ENCODE results near the gene PLPPR2.
"Not testable (repeated sequence)": the region's sequence is repeated elsewhere in the genome, so short reads cannot be mapped to it uniquely, and the experiment has no call there.

Gene PLPPR2, protein sequence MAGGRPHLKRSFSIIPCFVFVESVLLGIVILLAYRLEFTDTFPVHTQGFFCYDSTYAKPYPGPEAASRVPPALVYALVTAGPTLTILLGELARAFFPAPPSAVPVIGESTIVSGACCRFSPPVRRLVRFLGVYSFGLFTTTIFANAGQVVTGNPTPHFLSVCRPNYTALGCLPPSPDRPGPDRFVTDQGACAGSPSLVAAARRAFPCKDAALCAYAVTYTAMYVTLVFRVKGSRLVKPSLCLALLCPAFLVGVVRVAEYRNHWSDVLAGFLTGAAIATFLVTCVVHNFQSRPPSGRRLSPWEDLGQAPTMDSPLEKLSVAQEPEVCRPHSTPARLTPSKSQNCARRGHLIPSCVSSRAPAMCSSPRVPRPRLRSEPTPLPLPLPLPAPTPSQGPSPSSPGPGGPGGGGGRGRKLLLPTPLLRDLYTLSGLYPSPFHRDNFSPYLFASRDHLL

DNA sequence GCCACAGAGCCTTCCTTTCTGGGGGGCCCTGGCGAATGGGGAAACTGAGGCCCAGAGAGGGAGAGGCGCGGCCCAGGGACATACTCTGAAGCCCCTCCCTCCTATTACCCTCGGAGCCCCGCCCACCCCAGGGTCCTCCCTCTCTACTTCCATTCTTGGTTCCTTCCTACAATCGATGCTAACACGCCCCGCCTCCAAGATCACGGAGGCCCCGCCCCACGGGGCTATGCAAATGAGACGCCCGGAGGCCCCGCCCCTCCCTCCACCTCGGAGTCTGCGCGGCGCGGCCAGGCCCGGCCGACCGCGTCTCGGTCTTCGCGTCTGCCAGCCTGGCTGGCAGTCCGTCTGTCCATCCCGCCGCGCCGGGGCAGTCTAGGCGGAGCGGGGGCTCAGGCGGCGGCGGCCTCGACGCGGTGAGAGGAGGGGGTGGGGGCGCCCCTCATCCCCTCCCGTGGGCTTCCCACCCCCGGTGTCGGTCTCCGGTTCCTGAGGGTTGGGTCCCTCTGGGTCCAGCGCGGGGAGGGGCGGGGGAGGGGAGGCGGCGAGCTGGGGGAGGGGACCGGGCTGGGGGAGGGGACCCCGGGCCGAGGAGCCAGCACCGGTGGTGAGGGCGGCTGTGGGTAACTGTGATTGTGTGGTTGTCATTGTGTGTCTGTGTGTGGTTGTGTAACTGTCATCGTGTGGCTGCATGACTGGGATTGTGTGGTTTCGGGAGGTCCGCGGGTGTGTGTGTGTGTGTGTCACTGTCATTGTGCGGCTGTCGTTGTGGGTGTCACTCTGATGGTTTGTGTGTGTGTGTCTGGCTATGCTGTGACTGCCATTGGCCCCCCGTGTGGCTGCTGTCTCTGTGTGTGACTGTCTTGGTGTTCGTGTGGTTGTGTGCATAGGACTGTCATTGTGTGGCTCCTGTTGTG, at the start of gene PLPPR2:
Gene PLPPR2 (plus strand): TSS at position 273 of the 914 bp plus-strand sequence. CDS start 2,242 bp downstream, outside the sequence.
- DNase-seq = peak; percentile 86

DNA sequence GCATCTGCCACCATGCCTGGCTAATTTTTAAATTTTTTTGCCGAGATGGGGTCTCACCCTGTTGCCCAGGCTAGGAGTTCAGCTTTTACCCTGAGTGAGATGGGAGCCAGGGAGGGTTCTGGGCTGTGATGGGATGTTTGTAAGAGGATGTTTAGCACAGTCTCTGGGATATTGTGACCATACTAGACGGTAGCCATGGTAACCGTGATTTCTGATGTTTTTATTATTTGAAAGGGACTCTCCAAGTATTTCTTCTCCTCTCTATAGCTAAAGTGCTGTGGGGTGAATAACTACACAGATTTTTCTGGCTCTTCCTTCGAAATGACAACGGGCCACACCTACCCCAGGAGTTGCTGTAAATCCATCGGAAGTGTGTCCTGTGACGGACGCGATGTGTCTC, 48.9 kb upstream of the PLPPR2 start:
- no peak for DNase-seq

DNA sequence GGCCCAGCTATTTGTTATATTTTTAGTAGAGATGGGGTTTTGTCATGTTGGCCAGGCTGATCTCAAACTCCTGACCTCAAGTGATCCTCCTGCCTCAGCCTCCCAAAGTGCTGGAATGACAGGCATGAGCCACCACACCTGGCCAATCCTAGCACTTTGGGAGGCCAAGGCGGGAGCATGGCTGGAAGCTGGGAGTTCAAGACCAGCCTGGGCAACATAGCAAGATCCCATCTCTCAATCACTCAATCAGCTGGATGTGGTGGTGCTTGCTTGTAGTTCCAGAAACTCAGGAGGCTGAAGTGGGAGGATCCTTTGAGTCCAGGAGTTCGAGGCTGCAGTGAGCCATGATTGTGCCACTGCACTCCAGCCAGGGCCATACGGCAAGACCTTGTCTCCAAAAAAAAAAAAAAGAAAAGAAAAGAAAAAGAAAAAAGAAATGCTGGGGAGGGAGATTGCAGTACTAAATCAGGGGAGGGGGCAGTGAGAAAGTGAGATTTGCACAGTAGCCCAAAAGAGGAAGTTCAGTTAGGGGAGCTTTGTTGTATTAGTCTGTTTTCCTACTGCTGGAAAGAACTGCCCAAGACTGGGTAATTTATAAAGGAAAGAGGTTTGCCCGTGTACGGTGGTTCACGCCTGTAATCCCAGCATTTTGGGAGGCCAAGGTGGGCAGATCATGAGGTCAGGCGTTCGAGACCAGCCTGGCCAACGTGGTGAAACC, 34.8 kb upstream of the PLPPR2 start:
- not testable (repeated sequence) for DNase-seq

DNA sequence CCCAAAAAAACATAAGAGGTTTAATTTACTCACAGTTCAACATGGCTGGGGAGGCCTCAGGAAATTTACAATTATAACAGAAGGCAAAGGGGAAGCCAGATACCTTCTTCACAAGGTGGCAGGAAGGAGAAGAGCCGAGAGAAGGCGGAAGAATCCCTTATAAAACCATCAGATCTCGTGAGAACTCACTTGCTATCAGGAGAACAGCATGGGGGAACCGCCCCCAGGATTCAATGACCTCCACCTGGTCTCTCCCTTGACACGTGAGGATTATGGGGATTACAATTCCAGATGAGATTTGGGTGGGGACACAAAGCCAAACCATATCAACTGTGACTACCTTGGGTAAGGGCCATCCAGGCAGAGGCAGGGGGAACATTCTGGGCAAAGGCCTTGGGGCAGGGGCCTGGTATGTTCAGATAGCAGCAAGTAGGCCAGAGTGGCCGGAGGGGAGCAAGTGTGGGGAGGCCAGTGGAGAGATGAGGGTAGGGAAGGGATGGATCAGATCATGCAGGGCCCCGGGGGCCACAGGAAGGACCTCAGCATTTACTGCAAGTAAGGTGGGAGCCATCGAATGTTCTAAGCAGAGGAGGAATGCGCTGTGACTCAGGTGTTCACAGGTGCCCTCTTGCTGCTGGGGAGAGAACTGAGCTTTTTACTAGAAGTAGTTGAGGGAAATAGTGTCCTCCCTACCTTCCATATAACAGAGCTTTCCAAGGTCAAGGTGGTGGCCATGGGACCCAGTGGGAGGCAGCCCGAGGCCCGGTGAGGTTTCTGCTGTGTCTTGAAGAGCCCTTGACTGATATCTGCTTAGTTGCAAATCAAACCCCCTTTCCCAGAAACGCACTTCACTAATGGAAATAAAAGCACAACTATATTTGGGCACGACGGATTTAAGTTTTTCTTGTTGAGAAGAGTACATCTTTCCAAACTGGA, 33.8 kb upstream of the PLPPR2 start:
- no peak for DNase-seq

DNA sequence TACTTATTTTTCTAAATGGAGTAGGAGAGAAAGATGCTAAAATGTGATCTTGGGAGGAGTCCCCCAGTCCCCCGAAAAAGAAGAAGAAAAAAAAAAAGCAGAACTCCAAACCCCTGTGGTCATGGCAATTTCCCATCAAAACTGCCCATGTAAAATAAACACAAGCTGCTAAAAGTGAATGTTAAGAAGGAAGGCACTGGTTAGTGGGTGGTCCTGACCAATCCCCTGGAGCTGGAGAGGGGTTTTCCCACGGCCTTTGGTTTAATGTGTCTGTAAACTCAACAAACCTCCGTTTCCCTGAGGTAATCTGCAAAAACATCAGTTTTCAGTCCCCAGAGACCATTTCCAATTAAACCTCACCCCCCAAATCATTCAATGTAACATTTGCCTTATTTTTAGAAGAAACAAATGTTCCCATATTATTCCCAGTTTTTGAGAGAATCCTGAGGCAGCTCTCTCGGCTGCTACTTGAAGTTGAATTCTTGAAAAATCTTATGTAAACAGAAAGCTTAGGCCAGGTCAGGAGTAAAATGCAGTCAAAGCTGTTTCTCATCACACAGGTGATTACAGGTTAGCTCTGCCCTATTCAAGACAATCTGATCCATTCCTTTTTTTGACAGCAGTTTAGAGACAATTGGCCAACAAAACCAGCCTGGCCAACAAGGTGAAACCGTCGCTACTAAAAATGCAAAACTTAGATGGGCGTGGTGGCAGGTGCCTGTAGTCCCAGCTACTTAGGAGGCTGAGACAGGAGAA, 32.8 kb upstream of the PLPPR2 start:
- DNase-seq = no peak

DNA sequence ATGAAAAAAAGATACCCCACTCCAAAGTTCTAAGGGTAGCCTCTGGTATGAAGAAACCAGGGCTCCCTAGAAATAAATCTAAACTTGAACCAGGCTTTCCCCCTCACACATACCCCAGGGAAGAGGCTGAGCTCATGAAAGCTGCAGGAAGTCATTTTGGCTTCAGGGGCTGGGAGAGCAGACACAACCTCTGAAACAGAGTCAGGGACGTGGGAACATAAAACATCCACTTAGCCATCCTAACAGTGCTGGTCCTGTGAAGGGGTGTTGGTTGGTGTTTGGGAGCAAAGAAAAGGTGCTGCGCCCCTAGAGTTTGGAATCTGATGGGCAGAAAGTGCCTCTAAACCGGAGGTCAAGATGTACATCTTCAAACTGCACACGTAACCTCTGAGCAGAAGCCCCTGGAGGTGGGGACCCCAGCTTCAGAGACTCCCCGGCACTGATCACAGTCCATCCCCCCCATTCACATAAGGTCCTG, 31.6 kb upstream of the PLPPR2 start:
- no peak for DNase-seq

DNA sequence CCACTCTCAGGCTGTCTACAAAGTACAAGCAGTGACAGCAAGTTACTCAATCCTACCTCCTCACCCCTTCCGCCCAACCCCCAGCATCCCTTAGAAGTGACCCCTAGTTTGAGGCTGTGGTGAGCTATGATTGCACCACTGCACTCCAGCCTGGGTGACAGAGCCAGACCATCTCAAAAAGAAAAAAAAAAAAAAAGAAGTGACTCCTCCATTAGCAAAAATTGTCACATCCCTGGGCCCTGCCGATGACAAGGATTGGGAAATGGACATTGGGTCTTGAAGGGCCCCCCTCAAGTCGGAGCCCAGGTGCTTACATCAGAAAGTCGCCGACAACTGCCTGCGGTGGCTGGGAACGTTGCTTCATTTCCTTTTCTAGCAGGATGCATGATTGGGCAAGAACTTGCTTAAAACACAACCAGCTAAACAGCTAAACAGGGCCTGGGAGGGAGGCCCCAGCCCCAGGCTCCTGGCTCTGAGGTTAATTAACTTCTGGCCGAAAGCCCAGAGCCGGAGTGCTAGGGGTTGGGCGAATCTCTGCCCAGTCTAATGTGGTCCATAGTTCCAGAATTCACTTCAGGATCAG, 31.1 kb upstream of the PLPPR2 start:
- DNase-seq = peak; percentile 83

DNA sequence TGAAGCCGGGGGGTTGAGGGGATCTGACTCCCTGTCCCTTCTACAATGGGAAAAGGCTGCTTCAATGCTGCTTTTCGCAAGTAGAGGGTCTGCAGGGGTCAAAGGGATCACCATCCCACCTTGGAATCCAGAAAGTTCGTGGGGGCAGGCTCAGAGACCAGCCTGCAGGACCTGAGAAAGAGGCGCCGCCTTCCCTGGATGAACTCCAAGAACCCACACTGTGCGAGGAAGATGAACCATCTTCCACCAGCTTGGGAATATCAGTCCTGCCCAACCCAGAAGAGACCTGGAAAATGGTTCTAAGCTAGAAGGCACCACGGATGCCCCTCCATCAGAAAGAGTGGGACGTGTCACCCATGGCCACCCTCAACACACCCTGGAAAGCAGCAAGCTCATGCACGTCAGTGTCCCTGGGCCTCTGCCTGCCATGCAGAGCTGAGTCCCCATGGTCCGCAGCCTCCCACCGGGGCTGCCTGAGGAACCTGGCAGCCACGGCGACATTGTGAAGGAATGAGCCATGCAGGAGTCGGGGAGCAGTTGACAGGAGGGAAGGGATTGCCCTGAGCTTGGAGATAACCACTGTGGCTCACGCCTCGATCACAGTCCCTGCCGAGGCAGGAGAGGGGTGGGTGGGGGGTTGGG, 30.4 kb upstream of the PLPPR2 start:
- no peak for DNase-seq

DNA sequence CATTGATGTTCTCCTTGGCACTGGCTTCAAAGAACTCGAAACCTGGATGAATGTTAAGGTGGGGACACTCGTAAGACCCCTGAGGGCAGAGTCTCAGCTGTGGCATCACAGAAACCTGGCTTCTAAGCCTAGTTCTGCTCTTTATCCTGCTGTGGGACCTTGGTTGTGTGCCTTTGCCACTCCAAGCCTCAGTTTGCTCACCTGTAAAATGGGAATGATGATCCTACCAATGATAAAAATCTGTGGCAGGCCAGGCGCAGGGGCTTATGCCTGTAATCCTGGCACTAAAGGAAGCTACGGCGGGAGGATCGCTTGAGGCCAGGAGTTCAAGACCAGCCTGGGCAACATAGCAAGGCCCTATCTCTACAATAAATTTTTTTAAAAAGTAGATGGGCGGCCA, 29.7 kb upstream of the PLPPR2 start:
- no peak for DNase-seq

DNA sequence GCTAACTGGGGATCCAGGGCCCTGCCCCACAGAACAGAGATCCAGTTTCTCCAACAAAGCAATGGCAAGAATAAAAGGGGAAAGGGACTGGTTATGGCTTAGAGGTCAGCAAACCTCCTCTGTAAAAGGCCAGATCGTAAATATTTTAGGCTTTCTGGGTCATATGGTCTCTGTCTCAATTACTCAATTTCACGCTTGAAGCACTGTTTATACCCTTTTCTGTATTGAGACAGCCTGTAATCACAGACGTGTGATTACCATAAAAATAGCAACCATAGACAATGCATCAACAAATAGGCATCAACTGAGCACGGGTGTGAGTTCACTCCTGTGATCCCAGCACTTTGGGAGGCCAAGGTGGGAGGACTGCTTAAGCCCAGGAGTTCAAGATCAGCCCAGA, 25.1 kb upstream of the PLPPR2 start:
- no peak for DNase-seq

DNA sequence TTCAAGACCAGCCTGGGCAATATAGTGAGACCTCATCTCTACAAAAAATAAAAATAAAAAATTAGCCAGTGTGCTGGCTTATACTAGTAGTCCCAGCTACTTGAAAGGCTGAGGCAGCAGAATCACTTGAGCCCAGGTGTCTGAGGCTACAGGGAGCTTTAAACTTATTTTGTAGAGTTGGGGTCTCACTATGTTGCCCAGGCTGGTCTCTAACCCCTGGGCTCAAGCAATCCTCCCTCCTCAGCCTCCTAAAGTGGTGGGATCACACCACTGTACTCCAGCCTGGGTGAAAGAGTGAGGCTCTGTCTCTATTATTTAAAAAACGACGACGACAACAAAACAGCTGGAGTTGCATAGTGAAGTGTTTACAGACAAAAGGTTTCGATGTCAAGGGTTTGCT, 23.7 kb upstream of the PLPPR2 start:
- DNase-seq = no peak

DNA sequence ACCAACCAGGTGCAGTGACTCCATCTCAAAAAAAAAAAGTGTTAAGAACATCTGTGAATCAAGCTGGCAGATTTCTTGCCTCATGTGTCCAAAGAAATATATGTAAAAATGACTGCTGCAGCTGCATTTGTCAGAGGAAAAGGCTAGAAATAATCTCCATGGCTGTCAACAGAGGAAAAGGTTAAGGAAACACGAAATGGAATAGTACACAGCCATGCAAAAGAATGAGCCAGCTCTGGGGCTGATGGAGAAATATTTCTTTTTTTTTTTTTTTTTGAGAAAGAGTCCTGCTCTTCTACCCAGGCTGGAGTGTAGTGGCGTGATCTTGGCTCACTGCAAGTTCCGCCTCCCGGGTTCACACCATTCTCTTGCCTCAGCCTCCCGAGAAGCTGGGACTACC, 22.4 kb upstream of the PLPPR2 start:
- no peak for DNase-seq

DNA sequence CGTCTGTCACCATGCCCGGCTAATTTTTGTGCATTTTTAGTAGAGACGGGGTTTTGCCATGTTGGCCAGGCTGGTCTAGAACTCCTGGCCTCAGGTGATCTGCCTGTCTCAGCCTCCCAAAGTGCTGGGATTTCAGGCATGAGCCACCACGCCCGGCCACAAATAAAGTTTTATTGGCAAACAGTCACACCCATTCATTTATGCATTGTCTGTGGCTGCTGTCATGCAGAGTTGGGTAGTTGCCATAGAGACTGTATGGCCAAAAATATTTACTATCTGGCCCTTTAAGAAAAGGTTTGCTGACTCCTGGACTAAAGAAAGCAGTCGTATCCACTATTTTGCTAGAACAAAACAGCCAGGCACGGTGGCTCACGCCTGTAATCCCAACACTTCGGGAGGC, 21.4 kb upstream of the PLPPR2 start:
- not testable (repeated sequence) for DNase-seq

DNA sequence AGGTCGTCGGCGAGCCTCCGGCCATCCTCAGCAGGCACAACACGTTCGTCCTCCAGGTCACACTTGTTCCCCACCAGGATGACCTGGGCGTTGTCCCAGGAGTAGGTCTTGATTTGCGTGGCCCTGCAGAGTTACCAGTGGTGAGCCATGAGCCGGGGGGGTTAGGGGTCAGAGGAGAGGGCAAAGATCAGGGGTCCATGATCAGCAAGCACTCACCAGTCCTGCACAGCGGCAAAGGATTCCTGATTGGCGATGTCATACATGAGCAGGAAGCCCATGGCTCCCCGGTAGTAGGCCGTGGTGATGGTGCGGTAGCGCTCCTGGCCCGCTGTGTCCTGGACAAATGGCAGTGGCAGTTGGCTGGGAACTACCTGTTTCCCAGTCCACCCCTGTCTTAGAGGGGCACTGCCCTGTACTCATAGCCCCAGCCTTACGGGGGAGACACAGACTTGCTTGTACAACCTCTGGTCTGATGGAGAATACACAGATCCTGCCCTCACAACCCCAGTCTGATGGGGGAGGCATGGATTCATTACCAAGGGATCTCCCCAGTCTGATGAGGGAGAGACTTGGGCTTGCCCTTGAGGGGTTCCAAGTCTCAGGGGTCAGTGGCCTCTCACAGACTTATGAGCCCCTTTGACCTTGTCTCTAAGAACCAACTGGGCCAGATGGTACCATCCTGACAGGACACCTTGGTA, 19.6 kb upstream of the PLPPR2 start:
- DNase-seq = no peak

DNA sequence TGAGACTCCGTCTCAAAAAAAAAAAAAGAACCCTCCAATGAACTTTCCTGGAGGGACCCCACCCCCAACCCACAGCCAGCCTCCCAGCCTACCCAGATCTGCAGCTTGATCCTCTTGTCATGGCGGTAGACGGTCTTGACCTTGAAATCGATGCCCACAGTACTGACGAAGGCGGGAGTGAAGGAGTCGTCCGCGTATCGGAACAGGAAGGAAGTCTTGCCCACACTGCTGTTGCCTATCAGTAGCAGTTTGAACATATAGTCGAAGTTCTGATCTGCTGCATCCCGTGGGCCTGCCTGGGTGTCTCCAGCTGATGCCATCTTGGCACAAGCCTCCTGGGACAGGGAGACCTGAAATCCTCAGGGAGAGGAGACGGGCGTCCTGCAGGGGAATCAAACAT, 18.2 kb upstream of the PLPPR2 start:
- no peak for DNase-seq

DNA sequence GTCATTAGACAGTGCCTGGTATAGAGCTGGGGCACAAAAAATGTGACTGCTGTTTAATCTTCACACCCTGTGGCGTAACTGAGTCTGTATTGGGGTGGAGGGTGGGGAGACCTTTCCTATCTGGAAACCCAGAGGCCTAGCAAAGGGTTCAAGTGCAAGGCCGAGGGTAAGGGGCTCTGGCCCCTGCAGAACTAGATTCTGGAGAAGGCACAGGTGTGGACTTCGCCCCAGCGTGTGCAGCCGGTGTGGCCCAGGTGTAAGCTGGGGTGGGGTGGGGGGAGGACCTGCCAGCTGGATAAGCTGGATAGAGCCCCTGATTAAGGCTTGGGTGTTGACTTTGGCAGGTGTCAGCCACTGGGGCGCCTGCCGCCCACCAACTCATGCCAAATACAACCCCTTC, 17.1 kb upstream of the PLPPR2 start:
- DNase-seq = no peak

DNA sequence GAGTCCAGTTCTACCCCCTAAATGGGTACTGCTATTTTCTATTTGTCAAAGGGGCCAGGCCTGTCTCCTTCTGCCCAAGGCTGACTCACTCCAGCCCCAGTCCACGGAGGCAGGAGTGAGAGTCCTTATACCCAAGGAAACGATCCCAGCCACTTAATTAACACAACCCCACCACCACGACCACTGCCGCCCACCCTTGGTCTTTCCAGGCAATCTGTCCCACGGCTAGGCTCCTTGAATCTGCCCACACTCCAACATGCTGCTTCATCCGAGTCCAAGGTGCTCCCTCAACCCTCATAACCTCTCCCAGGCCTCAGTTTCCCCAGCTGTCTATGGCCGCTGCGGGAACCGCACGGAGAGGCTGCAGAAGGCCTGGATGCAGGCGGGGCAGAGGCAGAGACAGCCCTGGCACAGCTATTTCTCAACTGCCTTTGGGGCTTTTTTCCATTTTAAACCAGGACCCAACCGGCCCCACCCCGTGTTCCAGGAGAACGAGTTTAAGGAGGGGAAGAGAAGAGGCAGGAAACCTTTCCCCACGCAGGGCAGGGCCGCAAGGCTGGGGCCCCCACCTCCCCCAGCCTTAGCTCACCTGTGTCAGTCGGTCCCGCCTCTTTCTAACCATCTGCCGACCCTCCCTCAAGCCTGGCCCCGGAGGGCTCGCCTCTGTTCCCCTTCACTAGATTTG, 16.5 kb upstream of the PLPPR2 start:
- DNase-seq = no peak

DNA sequence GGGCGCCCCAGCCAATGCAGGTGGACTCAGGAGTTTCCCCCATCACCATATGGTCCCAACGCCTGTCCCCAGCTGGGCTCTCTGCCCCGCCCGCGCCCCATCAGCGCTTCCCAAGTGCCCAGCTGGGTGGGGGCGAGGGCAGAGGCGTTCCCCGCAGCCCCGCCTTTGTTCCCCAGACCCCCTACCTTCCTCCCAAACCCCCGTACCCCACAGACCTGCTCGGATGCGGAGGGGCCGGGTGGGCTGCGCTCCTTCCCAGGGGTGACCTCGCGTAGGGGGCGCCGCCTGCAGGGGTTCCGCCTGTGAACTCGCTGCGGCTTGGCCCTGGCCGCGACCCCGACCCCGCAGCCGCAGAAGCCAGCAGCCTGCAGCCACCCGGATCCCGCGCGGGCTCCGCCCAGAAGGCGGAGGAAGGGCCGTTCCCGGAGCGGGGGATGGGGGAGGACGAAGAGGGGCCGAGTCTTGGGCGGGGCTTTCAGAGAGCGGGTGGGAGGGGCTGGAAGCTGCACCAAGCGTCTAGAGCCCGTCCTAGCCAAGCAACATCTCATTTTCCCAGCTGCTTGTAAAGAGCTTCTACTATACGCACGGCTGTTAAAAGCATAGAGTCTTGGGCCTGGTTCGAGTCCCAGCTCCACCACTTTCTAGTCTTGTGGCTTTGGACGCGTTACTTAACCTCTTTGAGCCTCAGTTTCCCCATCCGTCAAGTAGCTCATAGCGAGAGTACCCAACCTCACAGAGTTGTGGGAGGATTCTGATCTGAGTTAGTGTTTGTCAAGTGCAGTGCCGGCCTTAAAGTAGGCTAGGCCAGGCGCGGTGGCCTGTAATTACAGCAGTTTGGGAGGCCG, 15.8 kb upstream of the PLPPR2 start, which contains the start of gene RAB3D:
Gene RAB3D (minus strand): TSS at position 404 of the 845 bp plus-strand sequence. CDS start 2,258 bp downstream, outside the sequence.
- DNase-seq = peak; percentile 40
